NCI-H526 (cell line): Measurements from ENCODE around the gene ACTL10.

Experiments used
- DNase-seq, 2 experiments: peaks; one replicate each; lab custom pipeline; 2025; lab: John Stamatoyannopoulos, UW

The ACTL10 gene

GRCh38 chr20:33649201-33649681, 17.5 kb upstream of the ACTL10 start:
- no peak for DNase-seq

DNA sequence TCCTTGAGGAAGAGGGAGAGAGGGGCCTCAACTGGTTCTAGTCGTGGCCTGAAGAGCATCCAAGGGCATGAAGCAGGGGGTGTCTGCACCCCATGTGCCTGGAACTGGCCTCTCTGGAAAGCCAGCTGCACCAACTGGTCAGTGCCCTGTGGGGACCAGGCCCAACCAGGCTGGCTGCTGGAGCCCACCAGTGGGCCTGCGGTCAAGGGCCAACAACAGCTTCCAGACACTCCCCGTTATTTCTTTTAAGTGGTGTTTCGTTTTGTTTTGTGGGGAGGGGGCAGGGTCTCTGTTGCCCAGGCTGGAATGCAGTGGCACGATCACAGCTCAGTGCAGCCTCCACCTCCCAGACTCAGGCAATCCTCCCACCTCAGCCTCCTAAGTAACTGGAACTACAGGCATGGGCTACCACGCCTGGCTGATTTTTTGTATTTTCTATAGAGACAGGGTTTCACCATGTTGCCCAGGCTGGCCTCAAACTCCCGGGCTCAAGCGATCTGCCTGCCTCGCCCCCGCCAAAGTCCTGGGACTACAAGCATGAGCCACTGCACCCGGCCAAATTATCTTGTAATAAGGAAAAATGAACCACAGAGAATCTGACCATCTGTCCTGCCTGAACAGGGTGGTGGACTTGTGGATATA, 16.5 kb upstream of the ACTL10 start:
- no peak for DNase-seq

DNA sequence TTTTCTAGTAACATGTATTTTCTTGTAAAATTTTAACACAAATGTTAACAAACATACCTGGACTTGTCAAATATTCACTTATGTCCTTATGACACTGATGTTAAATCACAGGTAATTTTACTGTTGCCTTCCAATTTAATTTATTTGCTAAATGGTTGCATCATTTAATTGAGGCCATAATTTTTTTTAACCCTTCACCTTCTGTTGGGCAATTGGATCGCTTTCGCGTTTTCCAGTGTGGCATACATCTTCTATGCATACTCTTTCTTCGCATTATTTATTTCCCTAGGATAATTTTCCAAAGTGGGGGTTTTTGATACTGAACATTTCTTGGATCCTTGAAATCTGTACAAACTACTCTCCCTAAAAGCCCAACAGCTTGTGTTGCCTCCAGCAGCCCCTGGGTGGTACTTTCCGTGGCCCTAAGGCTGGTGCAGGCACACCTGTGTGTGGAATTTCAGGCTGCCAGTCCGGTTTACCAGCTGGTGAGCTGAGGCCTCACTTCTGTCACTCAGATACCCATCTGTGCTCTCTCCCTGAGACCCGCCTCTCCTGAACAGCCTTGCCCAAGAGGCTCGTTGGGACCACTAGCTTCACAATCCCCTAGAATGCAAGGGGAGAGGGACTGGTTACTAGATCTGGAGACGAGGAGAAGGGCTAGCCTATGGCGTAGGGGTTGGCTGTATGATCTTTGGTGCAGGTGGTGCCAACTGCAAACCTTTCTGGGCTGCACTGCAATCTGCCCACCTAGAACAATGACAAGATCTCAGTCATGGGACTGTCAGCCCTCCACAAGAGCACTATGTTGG, 15.8 kb upstream of the ACTL10 start:
- peak in 1 of 2 experiments; percentile 48 for DNase-seq

- no peak for DNase-seq
These were observed 15.1 kb upstream of the ACTL10 start for GRCh38 chr20:33651562-33652048.

GRCh38 chr20:33653218-33653899, 13.4 kb upstream of the ACTL10 start:
- DNase-seq: peak; percentile 71 to 86

DNA sequence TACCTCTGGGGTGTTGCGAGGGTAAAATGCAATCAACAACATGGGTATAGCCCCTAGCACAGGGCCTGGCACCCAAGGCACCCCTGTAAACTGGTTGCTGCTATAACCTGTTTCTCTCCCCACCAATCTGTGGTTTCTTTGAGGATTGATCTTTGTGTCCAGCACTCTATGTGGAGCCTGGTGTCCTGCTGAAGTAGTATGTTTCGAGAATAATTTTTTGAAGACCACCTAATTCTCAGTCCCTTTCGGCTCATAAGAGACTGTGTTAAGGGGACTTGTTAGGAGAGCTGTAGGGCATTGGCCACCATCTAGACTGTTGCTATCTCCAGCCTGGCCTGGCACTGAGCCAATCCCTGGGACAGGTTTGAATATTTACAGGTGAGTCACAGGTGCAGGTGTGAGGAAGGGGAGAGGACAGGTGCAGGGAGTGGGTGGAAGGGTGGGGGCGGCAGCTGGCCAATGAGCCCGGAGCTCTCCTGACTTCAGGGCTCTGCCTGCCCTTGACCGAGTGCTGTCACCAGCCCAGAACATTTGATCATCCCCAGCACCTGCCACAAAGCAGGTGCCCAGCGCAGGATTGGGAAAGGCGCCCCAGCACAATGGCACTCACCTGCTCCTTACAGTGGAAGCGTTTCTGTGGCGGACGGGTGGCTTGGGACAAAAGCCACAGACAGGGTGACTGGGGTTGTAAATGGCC, 12.7 kb upstream of the ACTL10 start:
- peak; percentile 95 to 98 for DNase-seq

DNA sequence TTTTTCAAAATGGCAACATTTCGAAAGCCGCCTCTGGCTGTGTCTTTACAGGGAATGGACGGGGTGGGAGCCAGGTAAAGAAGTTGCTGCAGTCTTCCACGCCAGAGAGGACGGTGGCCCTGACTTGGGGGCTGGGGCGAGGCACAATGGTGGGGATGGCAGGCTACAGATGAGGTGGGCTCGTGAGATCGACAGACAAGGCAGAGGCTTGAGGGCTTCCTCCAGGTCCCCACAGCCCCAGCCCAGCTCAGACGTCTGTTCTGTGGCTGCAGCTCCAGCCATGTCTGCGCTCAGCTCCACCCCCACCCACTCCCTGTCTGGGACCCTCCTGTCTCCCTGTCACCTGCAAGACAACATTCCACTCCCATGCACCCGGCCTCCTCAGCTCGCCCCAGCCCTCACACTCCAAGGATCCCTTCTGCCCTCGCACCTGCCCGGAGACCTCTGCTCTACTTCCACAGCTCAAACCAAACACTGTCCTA, 12.0 kb upstream of the ACTL10 start:
- peak in 1 of 2 experiments; percentile 62 for DNase-seq

DNA sequence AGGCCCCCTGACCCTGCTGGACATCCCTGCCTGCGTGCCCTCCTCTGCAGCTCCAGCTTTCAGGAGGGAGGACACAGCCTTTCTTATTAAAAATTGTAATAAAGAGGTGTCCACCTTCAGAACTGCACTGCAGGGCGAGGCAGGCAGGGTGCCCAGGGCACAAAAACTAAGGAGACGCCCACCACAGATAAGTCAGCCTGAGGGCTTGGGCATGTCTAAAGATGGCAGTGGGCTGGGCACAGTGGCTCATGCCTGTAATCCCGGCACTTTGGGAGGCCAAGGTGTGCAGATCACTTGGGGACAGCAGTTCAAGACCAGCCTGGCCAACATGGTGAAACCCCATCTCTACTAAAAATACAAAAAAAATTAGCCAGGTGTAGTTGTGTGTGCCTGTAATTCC, 11.6 kb upstream of the ACTL10 start:
- no peak for DNase-seq

- DNase-seq: no peak
These were observed 10.5 kb upstream of the ACTL10 start for GRCh38 chr20:33656010-33656782.

GRCh38 chr20:33656783-33657703, 9.7 kb upstream of the ACTL10 start:
- DNase-seq: peak; percentile 87 to 93

GRCh38 chr20:33657704-33658095, 9.0 kb upstream of the ACTL10 start:
- DNase-seq: no peak

DNA sequence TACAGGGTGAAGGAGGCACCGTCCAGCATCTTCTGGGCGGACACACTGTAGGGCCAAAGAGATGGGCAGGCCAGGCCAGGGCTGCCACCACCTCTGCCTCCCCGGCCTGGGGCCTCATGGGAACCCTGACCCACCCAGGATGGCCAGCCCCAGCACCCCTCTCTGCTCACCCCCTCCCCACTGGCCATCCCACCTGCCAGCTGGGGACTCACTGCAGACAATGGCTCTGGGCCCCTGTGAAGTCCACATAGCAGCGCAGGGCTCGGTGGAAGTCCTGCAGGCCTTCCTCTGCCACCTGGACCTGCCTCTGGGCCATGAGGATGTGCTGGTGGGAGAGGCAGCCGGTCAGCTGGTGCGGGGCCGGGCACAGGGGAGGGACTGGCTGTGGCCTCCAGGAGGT, 8.2 kb upstream of the ACTL10 start:
- DNase-seq: no peak

- DNase-seq: no peak
These were observed 7.8 kb upstream of the ACTL10 start for GRCh38 chr20:33658929-33659328.

DNA sequence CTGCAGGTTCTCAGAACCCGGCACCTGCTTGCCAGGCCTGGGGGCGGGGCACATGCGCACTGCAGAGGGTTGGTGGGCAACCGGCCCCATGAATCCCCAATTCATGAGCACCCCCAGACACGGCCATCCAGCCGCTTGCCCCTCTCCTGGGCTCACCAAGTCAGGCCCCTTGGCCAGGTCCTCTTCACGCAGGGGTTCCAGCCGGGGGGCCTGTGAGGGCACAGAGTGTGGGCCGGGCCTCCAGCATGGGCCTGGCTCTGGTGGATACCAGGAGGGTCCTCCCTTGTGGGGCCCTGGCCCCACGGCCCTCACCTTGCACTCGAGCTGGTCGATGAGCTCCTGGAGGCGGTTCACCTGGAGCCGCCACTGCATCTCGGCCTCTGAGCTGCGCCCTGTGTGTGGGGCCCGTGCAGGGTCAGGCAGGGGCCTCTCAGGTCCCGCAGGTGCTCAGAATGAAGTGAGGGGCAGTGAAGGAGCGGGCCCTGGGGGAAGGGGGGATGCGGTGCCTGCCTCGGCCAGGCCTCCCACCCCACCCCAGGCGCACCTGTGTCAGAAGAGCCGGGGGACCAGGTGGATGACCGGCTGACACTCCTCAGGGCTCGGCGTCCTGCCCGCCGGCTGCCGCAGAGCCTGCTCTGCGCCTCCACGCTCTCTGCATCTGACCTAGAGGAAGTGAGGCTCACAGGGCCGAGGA, 7.3 kb upstream of the ACTL10 start:
- DNase-seq: no peak

- DNase-seq: no peak
These were observed 6.6 kb upstream of the ACTL10 start for GRCh38 chr20:33660035-33660684.

DNA sequence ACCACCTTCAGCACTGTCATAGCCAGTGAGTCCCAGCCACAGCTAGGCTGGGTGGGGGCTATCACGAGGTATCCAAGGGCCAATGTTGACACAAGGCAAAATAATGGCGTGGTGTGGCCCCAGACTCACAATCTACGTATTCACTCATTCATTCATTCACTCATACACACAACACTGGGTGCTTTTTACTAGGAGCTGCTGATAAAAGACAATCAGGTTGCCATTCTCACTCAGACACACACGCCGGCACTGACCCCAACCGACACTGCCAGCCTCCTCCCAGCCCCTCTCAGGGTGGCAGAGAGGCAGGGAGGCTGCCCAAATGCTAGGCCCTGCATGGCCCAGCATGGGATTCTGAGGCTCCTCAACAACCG, 6.1 kb upstream of the ACTL10 start:
- DNase-seq: no peak

DNA sequence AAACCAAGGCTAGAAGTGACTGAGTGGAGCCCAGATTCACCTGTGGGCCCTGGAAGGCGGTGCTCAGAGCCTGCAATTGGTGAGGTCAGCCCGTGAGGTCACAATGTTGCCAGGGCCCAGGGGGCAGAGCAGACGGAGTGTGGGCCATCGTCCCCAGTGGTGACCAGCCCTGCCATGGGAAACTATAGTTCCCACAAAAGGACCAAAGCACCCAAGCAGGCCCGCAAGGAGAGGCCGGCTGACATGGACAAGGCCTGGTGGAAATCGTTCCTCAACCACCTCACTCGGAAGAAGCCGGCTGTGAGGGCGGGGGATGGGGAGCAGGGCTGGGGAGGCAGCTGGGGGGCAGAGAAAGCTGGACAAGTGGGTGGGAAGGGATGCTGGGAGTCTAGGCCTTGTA, 4.6 kb upstream of the ACTL10 start, which contains the start of gene C20orf144:
Gene C20orf144, plus strand, starts transcription at position 156 of the 400 bp plus-strand sequence. Its CDS starts 19 bp downstream, at position 175.
- no peak for DNase-seq

- DNase-seq: peak; percentile 38 to 93
These were observed 3.3 kb upstream of the ACTL10 start for GRCh38 chr20:33663161-33664084.
